ENCODE data around the gene CCDC14.
"Not testable (repeated sequence)": the region's sequence is repeated elsewhere in the genome, so short reads cannot be mapped to it uniquely, and the experiment has no call there.

DNA sequence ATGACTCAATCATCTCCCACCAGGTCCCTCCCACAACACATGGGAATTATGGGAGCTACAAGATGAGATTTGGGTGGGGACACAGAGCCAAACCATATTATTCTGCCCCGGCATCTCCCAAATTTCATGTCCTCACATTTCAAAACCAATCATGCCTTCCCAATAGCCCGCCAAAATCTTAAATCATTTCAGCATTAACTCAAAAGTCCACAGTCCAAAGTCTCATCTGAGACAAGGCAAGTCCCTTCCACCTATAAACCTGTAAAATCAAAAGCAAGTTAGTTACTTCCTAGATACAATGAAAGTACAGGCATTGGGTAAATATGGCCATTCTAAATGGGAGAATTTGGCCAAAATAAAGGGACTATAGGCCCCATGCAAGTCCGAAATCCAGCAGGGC is 70.9 kb downstream of the CCDC14 start:
- TF ChIP-seq ZNF274 (IDR thresholded peaks at IDR 0.05; ENCODE audit: low read depth, low read length); YY1 (IDR thresholded peaks at IDR 0.05; ENCODE audit: insufficient read depth, insufficient read length); SUZ12 (IDR thresholded peaks at IDR 0.05; ENCODE audit: extremely low read depth, insufficient read depth, insufficient read length): not testable (repeated sequence)
